IMR-90 (cell line): ENCODE data around the gene NXPE3. TPM values are rescaled to one million over a fixed set of nuclear protein-coding genes. Genes with fewer than 3 reads are reported as not detected.

Source experiments
- RAD21 ChIP-seq: IDR thresholded peaks from 2 replicates; pipeline ENCODE4 v1.6.1; 2012; ENCODE audit warnings: low read length, improper control_type of control experiment
- RCOR1 ChIP-seq: IDR thresholded peaks from 2 replicates; pipeline ENCODE4 v1.6.1; 2012; ENCODE audit warnings: mild to moderate bottlenecking, low read length, improper control_type of control experiment; ENCODE audit not compliant: insufficient replicate concordance
- polyA plus RNA-seq, 3 experiments: library from polyadenylated mRNA; depleted of rRNA; stranded (reverse); fragments of >200 nt; gene quantifications; 2 replicates each; pipeline ENCODE4 v1.2.3, GENCODE V29; 2012; ENCODE audit warnings: low replicate concordance in 1 of 3
- total RNA-seq: library from RNA; depleted of rRNA; stranded (reverse); fragments of >200 nt; gene quantifications from 2 replicates; pipeline ENCODE4 v1.2.3, GENCODE V29; 2012
- TF ChIP-seq, protein P1 (sequence below): conservative IDR thresholded peaks from 2 replicates; pipeline ENCODE4 v1.5.1; 2012; ENCODE audit warnings: mild to moderate bottlenecking, low read depth, low read length, improper control_type of control experiment

NXPE3 gene
- total and polyA plus RNA-seq, 2 of the 4 experiments (the other 2 are of a cell fraction): 20.0 to 23.8 TPM

DNA sequence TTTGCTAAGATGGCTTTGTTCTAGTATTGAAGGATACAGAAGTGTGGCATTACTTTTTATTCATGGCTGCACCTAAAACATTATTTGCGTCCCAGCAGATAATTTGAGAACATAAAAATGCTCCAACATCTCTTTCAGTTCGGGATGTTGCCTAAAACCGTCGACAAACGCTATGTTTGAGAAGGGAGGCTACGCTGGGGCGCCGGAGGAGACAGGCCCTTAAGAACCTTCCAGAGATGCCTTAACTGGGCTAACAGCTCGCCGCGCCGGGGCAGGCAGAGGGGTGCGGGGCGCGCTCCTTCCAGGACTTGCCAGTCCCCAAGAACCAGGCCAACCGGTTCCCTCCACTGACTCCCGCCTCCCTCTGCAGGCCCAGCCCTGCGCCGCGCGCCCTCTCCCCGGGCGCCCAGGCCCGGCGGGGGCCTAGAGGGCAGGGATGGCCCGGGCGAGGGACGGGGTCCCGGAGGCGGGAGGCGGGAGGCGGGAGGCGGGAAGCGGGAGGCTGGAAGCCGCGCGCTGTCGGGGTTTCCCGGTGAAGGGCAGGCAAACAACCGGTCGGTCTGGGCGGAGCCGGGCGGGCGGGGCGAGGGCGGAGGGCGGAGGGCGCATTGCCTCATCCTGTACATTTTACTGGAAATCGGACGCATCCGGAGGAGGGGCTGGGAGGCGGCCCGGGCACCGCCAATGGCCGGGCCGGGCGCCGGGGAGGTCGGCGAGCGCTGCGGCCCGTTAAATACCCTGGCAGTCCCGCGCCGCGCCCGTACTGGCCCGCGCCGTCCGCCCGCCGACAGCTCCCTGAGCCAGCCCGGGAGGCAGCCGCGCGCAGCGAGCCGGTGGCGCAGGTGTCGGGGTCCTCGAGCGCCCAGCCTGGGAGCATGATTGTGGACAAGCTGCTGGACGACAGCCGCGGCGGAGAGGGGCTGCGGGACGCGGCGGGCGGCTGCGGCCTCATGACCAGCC is 70.0 kb downstream of the NXPE3 start, which contains the start of gene NFKBIZ (continued):
- TF ChIP-seq, protein P1, sequence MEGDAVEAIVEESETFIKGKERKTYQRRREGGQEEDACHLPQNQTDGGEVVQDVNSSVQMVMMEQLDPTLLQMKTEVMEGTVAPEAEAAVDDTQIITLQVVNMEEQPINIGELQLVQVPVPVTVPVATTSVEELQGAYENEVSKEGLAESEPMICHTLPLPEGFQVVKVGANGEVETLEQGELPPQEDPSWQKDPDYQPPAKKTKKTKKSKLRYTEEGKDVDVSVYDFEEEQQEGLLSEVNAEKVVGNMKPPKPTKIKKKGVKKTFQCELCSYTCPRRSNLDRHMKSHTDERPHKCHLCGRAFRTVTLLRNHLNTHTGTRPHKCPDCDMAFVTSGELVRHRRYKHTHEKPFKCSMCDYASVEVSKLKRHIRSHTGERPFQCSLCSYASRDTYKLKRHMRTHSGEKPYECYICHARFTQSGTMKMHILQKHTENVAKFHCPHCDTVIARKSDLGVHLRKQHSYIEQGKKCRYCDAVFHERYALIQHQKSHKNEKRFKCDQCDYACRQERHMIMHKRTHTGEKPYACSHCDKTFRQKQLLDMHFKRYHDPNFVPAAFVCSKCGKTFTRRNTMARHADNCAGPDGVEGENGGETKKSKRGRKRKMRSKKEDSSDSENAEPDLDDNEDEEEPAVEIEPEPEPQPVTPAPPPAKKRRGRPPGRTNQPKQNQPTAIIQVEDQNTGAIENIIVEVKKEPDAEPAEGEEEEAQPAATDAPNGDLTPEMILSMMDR: no peak
- no peak for TF ChIP-seq RCOR1
- no peak; the same call in 1 of the 2 replicates for TF ChIP-seq RAD21
